GM12874 (cell line): ENCODE measurements around the gene MS4A18.

Experiments used
- CTCF ChIP-seq: IDR thresholded peaks from 2 replicates; pipeline ENCODE4 v1.5.1; 2011; ENCODE audit warnings: low read depth, mild to moderate bottlenecking, control low read depth, low read length, moderate library complexity; ENCODE audit not compliant: insufficient read depth

MS4A18 gene

GRCh38 chr11:60724420-60724819, at the start of gene MS4A18:
MS4A18 (plus strand) TSS chr11:60724720.
- TF ChIP-seq CTCF: no peak

- no peak for TF ChIP-seq CTCF
These were observed 44.6 kb upstream of the MS4A18 start for GRCh38 chr11:60679879-60680278.

GRCh38 chr11:60680455-60681119, 43.9 kb upstream of the MS4A18 start:
- no peak for TF ChIP-seq CTCF

- TF ChIP-seq CTCF: no peak
These were observed 32.9 kb upstream of the MS4A18 start for GRCh38 chr11:60691661-60692060.

GRCh38 chr11:60699284-60699691, 25.2 kb upstream of the MS4A18 start, which contains the start of gene MS4A8:
MS4A8 (plus strand) TSS chr11:60699612; CDS start chr11:60700861, 1,249 bp downstream.
- no peak for TF ChIP-seq CTCF

GRCh38 chr11:60699936-60700335, 24.6 kb upstream of the MS4A18 start:
- TF ChIP-seq CTCF: no peak

- TF ChIP-seq CTCF: peak; percentile 23; the same call in 1 of the 2 replicates
These were observed 23.6 kb upstream of the MS4A18 start for GRCh38 chr11:60700689-60701468.
